DMS53 treated with DMSO at 0.1 percent for 48 hours (cell line): Measurements from ENCODE around the gene MRPS23.
"Not testable (repeated sequence)": the region's sequence is repeated elsewhere in the genome, so short reads cannot be mapped to it uniquely, and the experiment has no call there.

Experiments
- DNase-seq: peaks from one replicate; lab custom pipeline; 2025; ENCODE audit not compliant: unreplicated experiment; lab: John Stamatoyannopoulos, UW

MRPS23 gene

GRCh38 chr17:57864273-57864672 lies 14.4 kb upstream of the MRPS23 start:
- no peak for DNase-seq

- no peak for DNase-seq
Observed at GRCh38 chr17:57862694-57863667, 13.1 kb upstream of the MRPS23 start.

GRCh38 chr17:57861790-57862693 lies 12.2 kb upstream of the MRPS23 start:
- DNase-seq = peak; percentile 11

GRCh38 chr17:57861000-57861789 lies 11.4 kb upstream of the MRPS23 start:
- DNase-seq = peak; percentile 46

- DNase-seq = no peak
Observed at GRCh38 chr17:57860414-57860999, 10.7 kb upstream of the MRPS23 start.

- DNase-seq = no peak
Observed at GRCh38 chr17:57859601-57860413, 10.0 kb upstream of the MRPS23 start.

- DNase-seq = no peak
Observed at GRCh38 chr17:57858838-57859237, 9.0 kb upstream of the MRPS23 start.

GRCh38 chr17:57856792-57857620 lies 7.2 kb upstream of the MRPS23 start:
- DNase-seq = no peak

GRCh38 chr17:57855391-57856035 lies 5.7 kb upstream of the MRPS23 start:
- no peak for DNase-seq

- DNase-seq = no peak
Observed at GRCh38 chr17:57853695-57854094, 3.9 kb upstream of the MRPS23 start.

- DNase-seq = no peak
Observed at GRCh38 chr17:57852955-57853328, 3.1 kb upstream of the MRPS23 start.

- DNase-seq = no peak
Observed at GRCh38 chr17:57852092-57852954, 2.5 kb upstream of the MRPS23 start.

GRCh38 chr17:57849163-57849873 lies 526 bp downstream of the MRPS23 start:
- no peak for DNase-seq

GRCh38 chr17:57846056-57846945 lies 3.5 kb downstream of the MRPS23 start:
- not testable (repeated sequence) for DNase-seq

GRCh38 chr17:57842280-57842679 lies 7.6 kb downstream of the MRPS23 start:
- DNase-seq = no peak

- no peak for DNase-seq
Observed at GRCh38 chr17:57839571-57839923, 10.3 kb downstream of the MRPS23 start.
